Esophagus squamous epithelium (tissue), 5 donors: ENCODE measurements around the gene CNTNAP2. TPM values are rescaled to one million over a fixed set of nuclear protein-coding genes. Genes with fewer than 3 reads are reported as not detected.

ENCODE experiments used
- DNase-seq: peaks from one replicate; lab custom pipeline; 2025; lab: John Stamatoyannopoulos, UW
- H3K27ac ChIP-seq, 4 donors: fragments of 200-600 bp; sonication (generic); one replicate each; pipeline ENCODE4 v1.5.1; 2016 to 2019; ENCODE audit warnings: mild to moderate bottlenecking in 1 of 4
- H3K27me3 ChIP-seq, 4 donors: fragments of 200-600 bp; sonication (generic); 1 replicate in 3 of 4; 2 replicates in 1 of 4; pipeline versions ENCODE4 v1.5.1 to v1.6.0; 2017 to 2021; ENCODE audit warnings: antibody characterized with exemption in 1 of 4
- H3K36me3 ChIP-seq, 3 donors: fragments of 200-600 bp; sonication (generic); one replicate each; pipeline ENCODE4 v1.5.1; 2016 to 2019
- H3K4me1 ChIP-seq, 3 donors: fragments of 200-600 bp; sonication (generic); one replicate each; pipeline ENCODE4 v1.5.1; 2017 to 2019
- H3K4me3 ChIP-seq, 4 donors: fragments of 200-600 bp; sonication (generic); 1 replicate in 3 of 4; 2 replicates in 1 of 4; pipeline ENCODE4 v1.5.1; 2016 to 2019; ENCODE audit warnings: mild to moderate bottlenecking in 2 of 4, moderate library complexity in 1 of 4
- H3K9me3 ChIP-seq, 3 donors: fragments of 200-600 bp; sonication (generic); one replicate each; pipeline ENCODE4 v1.5.1; 2016 to 2019
- POLR2A ChIP-seq, 4 donors: fragments of 450-650 bp; IDR thresholded peaks; one replicate each; pipeline ENCODE4 v1.6.1; 2017; ENCODE audit warnings: antibody characterized with exemption in 4 of 4, mild to moderate bottlenecking in 4 of 4, moderate library complexity in 3 of 4
- WGBS, 2 donors: methylation state at CpG; one replicate each; pipeline ENCODE4 v1.1.5; 2018; 5-methylcytosine and 5-hydroxymethylcytosine counted together
- intact Hi-C: fragments of 100-400 bp; cut with DNase I; formaldehyde crosslinking; loops from one replicate; pipeline ENCODE4 v1.15.0; 2022
- total RNA-seq, 4 donors: library from RNA; depleted of rRNA; stranded (reverse); fragments of >200 nt; gene quantifications; one replicate each; pipeline ENCODE4 v1.1.0, GENCODE V29; 2016
- TF ChIP-seq, protein P1 (sequence below), 6 experiments: fragments of 450-650 bp in 4 of 6; fragments of 200-600 bp in 2 of 6; sonication (generic) in 2 of 6; IDR thresholded peaks; one replicate each; pipeline ENCODE4 v1.5.1; 2016 to 2019; ENCODE audit warnings: antibody characterized with exemption in 6 of 6, mild to moderate bottlenecking in 4 of 6, moderate library complexity in 4 of 6
- donor health status: DM: yes; HTN: yes; CAD: no.

CNTNAP2 gene
- total RNA-seq, 4 donors from 2014 or later: 0.95 to 2.3 (median 1.2) TPM

DNA sequence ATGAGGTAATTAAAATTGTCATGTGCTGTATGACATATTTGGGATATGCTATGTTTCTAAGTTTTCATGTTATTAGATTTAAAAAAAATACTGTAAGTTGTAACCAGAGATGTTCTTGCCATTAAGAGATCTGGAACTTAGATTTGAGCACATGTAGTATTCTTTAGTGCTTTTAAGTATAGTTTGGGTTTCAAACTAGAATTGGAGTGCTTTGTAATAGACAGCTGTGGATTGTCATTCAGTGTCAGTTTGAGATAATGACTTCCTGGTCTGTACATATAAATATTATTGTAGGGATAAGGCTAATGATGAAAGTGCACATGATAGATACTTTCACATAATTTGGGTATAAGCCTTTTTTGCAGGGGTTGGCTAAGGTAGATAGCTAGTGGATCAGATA, 936.2 kb downstream of the CNTNAP2 start:
- Histone ChIP-seq H3K27me3 (no peaks in the 10 kb centered on the region), H3K27ac (no peak overlapping the region), H3K9me3 (peaks cover 0 to 3% (median 0%) of the 10 kb centered on the region in 3 donors), H3K4me3 (no peak overlapping the region), H3K4me1 (no peaks in the 10 kb centered on the region), H3K36me3 (no peaks in the 10 kb centered on the region)
- intact Hi-C loops: no loop called here
- no peak for DNase-seq
- TF ChIP-seq POLR2A (IDR thresholded peaks at IDR 0.05): no peak
- TF ChIP-seq, protein P1, sequence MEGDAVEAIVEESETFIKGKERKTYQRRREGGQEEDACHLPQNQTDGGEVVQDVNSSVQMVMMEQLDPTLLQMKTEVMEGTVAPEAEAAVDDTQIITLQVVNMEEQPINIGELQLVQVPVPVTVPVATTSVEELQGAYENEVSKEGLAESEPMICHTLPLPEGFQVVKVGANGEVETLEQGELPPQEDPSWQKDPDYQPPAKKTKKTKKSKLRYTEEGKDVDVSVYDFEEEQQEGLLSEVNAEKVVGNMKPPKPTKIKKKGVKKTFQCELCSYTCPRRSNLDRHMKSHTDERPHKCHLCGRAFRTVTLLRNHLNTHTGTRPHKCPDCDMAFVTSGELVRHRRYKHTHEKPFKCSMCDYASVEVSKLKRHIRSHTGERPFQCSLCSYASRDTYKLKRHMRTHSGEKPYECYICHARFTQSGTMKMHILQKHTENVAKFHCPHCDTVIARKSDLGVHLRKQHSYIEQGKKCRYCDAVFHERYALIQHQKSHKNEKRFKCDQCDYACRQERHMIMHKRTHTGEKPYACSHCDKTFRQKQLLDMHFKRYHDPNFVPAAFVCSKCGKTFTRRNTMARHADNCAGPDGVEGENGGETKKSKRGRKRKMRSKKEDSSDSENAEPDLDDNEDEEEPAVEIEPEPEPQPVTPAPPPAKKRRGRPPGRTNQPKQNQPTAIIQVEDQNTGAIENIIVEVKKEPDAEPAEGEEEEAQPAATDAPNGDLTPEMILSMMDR (IDR thresholded peaks at IDR 0.05): no peak

DNA sequence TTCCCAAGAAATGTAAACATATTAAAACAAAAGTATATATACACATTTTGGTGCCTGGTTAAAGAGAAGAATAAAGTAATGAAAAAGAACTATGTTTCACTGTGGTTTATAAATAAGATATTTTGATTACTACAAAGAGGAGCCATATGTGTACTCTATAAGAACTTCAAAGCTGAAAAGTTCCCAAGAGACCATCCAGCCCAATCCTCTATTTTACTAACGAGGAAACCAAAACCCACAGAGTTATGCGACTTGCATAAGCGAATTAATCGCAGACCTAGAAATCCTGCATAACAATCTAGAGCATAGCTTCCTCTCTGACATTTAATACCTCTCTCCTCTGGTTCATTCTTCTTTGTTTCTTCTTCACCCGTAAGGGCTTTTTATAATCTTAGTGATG, 937.1 kb downstream of the CNTNAP2 start:
- H3K9me3 ChIP-seq: peaks cover 0 to 3% (median 0%) of the 10 kb centered on the region in 3 donors
- H3K36me3 ChIP-seq: no peaks in the 10 kb centered on the region
- H3K27me3 ChIP-seq: no peaks in the 10 kb centered on the region
- WGBS, 2 donors: 59 to 66% methylated on average over 5 of the region's 5 CpGs
- no peaks in the 10 kb centered on the region for H3K4me1 ChIP-seq
- DNase-seq: no peak
- no peak overlapping the region for H3K4me3 ChIP-seq
- intact Hi-C loops: no loop called here
- TF ChIP-seq POLR2A (IDR thresholded peaks at IDR 0.05): no peak
- TF ChIP-seq, protein P1 (IDR thresholded peaks at IDR 0.05): no peak
- H3K27ac ChIP-seq: no peak overlapping the region

DNA sequence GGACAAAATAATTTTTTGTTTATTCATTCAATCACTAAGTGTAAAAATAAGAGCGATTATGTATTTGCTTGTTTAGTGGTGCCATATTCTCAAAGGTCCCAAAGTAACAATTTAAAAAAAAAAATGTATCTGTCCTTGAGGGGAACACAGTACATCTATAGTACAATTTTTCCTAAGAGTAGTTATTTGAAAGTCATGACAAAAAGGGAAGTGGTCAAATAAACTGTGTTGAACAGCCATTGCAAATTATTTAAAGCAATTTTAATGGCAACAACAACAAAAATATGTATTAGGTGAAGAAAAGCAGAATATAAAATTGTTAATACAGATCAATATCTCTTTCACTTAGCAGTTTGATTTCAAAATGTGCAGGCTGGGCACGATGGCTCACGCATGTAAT, 943.5 kb downstream of the CNTNAP2 start:
- Histone ChIP-seq H3K9me3 (no peaks in the 10 kb centered on the region), H3K36me3 (no peaks in the 10 kb centered on the region), H3K4me3 (no peak overlapping the region), H3K27ac (no peak overlapping the region), H3K27me3 (no peaks in the 10 kb centered on the region), H3K4me1 (no peaks in the 10 kb centered on the region)
- intact Hi-C loops: no loop called here
- 92 to 96% methylated on average over 3 of the region's 3 CpGs for WGBS, 2 donors
- DNase-seq: no peak
- no peak for TF ChIP-seq POLR2A (IDR thresholded peaks at IDR 0.05)
- TF ChIP-seq, protein P1 (IDR thresholded peaks at IDR 0.05): no peak

DNA sequence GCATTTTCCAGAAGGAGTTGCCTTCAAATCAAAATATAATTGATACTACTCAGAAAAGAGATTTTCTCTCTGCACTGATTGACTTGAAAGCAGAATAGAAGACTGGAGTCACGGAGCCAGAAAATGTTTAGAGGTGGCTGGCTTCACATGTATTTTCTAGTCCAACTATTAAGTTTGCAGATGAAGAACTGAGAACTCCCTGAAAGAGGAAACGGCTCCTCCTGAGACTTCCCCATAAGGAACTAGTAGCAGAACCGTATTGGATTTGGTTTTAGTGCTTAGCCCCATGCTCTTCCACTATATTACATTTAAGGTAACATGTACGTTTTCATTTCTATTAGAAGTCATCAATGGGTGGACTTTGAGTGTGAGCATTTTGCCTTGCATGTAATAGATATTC, 946.3 kb downstream of the CNTNAP2 start:
- TF ChIP-seq, protein P1 (IDR thresholded peaks at IDR 0.05): no peak
- TF ChIP-seq POLR2A (IDR thresholded peaks at IDR 0.05): no peak
- no peaks in the 10 kb centered on the region for H3K27me3 ChIP-seq
- H3K4me1 ChIP-seq: no peaks in the 10 kb centered on the region
- H3K9me3 ChIP-seq: no peaks in the 10 kb centered on the region
- H3K4me3 ChIP-seq: no peak overlapping the region
- no peak overlapping the region for H3K27ac ChIP-seq
- WGBS, 2 donors: 57 to 73% methylated on average over 4 of the region's 4 CpGs
- DNase-seq: no peak
- H3K36me3 ChIP-seq: no peaks in the 10 kb centered on the region
- intact Hi-C loops: no loop called here

DNA sequence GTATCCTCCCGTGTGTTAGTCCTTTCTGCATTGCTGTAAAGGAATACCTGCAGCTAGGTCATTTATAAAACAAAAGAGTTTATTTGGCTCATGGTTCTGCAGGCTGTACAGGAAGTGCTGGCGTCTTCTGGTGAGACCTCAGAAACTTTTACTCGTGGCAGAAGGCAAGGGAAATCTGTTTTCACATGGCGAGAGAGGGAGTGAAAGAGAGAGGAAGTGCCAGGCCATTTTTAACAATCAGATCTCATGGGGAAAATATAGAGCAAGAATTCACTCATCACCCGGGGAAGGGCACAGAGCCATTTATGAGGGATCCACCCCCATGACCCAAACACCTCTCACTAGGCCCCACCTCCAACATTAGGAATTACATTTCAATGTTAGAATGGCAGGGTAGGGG, 952.2 kb downstream of the CNTNAP2 start:
- no peak for TF ChIP-seq POLR2A (IDR thresholded peaks at IDR 0.05)
- TF ChIP-seq, protein P1 (IDR thresholded peaks at IDR 0.05): no peak
- H3K27ac ChIP-seq: no peak overlapping the region
- WGBS, 2 donors: 58 to 62% methylated on average over 5 of the region's 5 CpGs
- intact Hi-C loops: no loop called here
- DNase-seq: no peak
- H3K9me3 ChIP-seq: peaks cover 0 to 5% (median 0%) of the 10 kb centered on the region in 3 donors
- H3K36me3 ChIP-seq: no peaks in the 10 kb centered on the region
- H3K27me3 ChIP-seq: no peaks in the 10 kb centered on the region
- no peak overlapping the region for H3K4me3 ChIP-seq
- H3K4me1 ChIP-seq: no peaks in the 10 kb centered on the region
